HL-60 (cell line): ENCODE data around the gene SLC22A2.
"Not testable (repeated sequence)": the region's sequence is repeated elsewhere in the genome, so short reads cannot be mapped to it uniquely, and the experiment has no call there.

Source experiments
- DNase-seq, 2 experiments: peaks; one replicate each; pipeline ENCODE4 v3.0.0-alpha.2; 2010 to 2020; ENCODE audit warnings: low read depth in 1 of 2, low spot score in 1 of 2
- H3K27ac ChIP-seq: fragments of 250-450 bp; sonication (Bioruptor Pico); replicated peaks from 2 replicates; pipeline ENCODE4 v1.5.1; 2020; ENCODE audit warnings: mild to moderate bottlenecking, moderate library complexity
- H3K27me3 ChIP-seq: fragments of 250-450 bp; sonication (Bioruptor Pico); 2 replicates; pipeline ENCODE4 v1.5.1; 2021; ENCODE audit warnings: mild to moderate bottlenecking, moderate library complexity; ENCODE audit not compliant: insufficient read depth, poor library complexity, severe bottlenecking
- H3K4me3 ChIP-seq: replicated peaks from 2 replicates; pipeline ENCODE4 v1.5.1; 2011; ENCODE audit warnings: mild to moderate bottlenecking, control low read depth, low read length; ENCODE audit not compliant: insufficient read depth
- GABPA ChIP-seq: IDR thresholded peaks from 2 replicates; pipeline ENCODE4 v1.6.1; 2012; ENCODE audit warnings: low read depth
- POLR2AphosphoS5 ChIP-seq: IDR thresholded peaks from 2 replicates; pipeline ENCODE4 v1.6.1; 2012; ENCODE audit warnings: low read depth
- SPI1 ChIP-seq: IDR thresholded peaks from 2 replicates; pipeline ENCODE4 v1.6.1; 2012; ENCODE audit warnings: low read depth, mild to moderate bottlenecking, borderline replicate concordance
- long read RNA-seq: library from polyadenylated mRNA; unstranded; transcript quantifications from one replicate; pipeline ENCODE4 v2.0.0, GENCODE V29; 2020
- TF ChIP-seq, protein P1 (sequence below): IDR thresholded peaks from 2 replicates; pipeline ENCODE4 v1.6.1; 2012; ENCODE audit warnings: low read depth; ENCODE audit not compliant: insufficient replicate concordance
- TF ChIP-seq, protein P2 (sequence below): IDR thresholded peaks from one replicate; pipeline ENCODE4 v1.5.1; 2011; ENCODE audit warnings: low read length, control low read depth, inconsistent platforms; ENCODE audit not compliant: insufficient read depth

Gene SLC22A2
- long read RNA-seq, partial matches to known transcripts, result 0 of 1 reads
- long read RNA-seq, other reads (novel, unspliced or antisense), result 1 of 1 reads

GRCh38 chr6:160258346-160259142 lies at the start of gene SLC22A2:
SLC22A2 (minus strand) TSS chr6:160258821; CDS start chr6:160258757, 64 bp downstream.
- H3K27me3 ChIP-seq, result no peaks in the 10 kb centered on the region
- H3K4me3 ChIP-seq, result no peak within 1 kb of the TSS
- TF ChIP-seq SPI1 (no peak), GABPA (no peak), POLR2AphosphoS5 (no peak)
- TF ChIP-seq, protein P1, sequence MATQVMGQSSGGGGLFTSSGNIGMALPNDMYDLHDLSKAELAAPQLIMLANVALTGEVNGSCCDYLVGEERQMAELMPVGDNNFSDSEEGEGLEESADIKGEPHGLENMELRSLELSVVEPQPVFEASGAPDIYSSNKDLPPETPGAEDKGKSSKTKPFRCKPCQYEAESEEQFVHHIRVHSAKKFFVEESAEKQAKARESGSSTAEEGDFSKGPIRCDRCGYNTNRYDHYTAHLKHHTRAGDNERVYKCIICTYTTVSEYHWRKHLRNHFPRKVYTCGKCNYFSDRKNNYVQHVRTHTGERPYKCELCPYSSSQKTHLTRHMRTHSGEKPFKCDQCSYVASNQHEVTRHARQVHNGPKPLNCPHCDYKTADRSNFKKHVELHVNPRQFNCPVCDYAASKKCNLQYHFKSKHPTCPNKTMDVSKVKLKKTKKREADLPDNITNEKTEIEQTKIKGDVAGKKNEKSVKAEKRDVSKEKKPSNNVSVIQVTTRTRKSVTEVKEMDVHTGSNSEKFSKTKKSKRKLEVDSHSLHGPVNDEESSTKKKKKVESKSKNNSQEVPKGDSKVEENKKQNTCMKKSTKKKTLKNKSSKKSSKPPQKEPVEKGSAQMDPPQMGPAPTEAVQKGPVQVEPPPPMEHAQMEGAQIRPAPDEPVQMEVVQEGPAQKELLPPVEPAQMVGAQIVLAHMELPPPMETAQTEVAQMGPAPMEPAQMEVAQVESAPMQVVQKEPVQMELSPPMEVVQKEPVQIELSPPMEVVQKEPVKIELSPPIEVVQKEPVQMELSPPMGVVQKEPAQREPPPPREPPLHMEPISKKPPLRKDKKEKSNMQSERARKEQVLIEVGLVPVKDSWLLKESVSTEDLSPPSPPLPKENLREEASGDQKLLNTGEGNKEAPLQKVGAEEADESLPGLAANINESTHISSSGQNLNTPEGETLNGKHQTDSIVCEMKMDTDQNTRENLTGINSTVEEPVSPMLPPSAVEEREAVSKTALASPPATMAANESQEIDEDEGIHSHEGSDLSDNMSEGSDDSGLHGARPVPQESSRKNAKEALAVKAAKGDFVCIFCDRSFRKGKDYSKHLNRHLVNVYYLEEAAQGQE, result no peak
- TF ChIP-seq, protein P2, sequence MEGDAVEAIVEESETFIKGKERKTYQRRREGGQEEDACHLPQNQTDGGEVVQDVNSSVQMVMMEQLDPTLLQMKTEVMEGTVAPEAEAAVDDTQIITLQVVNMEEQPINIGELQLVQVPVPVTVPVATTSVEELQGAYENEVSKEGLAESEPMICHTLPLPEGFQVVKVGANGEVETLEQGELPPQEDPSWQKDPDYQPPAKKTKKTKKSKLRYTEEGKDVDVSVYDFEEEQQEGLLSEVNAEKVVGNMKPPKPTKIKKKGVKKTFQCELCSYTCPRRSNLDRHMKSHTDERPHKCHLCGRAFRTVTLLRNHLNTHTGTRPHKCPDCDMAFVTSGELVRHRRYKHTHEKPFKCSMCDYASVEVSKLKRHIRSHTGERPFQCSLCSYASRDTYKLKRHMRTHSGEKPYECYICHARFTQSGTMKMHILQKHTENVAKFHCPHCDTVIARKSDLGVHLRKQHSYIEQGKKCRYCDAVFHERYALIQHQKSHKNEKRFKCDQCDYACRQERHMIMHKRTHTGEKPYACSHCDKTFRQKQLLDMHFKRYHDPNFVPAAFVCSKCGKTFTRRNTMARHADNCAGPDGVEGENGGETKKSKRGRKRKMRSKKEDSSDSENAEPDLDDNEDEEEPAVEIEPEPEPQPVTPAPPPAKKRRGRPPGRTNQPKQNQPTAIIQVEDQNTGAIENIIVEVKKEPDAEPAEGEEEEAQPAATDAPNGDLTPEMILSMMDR, result no peak
- DNase-seq, result no peak
- no peak within 1 kb of the TSS for H3K27ac ChIP-seq

DNA sequence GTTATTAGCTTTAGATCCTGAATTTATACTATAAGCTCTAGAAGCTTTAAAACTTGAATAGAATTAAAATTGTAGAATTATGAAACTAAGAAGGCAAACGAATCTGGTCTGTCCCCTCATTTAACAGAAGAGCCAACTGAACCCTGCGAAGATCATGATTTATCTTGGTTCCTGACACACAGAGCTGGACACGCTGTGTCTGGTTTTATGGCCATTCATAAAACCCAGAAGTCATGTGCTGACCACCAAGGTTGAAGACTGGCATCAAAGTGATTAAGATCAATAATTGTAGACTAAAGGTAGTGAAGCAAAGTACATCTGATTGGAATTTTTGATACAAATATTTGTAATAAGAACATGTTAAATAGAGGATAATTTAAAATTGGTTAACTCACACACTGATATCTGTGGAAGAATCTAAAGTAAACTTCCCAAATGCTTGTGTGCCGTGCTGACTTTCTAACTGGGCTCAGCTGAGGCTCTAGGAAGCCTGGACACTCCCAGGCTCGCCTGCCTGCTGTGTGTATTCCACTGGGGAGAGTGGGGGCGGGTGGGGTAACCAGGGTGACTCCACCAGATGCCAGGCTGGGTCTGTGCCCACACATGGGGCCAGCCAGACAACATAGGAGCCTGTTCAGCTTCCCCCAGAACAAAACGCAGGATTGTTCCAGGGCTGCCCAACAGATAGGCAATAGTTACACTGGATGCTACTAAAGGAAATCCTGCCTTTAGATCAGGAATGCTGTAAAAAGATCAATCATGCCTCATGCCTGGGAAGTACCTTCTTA lies 47.5 kb upstream of the SLC22A2 start:
- TF ChIP-seq, protein P2, result no peak
- TF ChIP-seq SPI1 (no peak), POLR2AphosphoS5 (no peak), GABPA (no peak)
- TF ChIP-seq, protein P1, result no peak
- H3K27ac ChIP-seq, result no peak overlapping the region
- DNase-seq, result no peak
- H3K4me3 ChIP-seq, result no peak overlapping the region
- peaks cover 2% of the 10 kb centered on the region for H3K27me3 ChIP-seq

DNA sequence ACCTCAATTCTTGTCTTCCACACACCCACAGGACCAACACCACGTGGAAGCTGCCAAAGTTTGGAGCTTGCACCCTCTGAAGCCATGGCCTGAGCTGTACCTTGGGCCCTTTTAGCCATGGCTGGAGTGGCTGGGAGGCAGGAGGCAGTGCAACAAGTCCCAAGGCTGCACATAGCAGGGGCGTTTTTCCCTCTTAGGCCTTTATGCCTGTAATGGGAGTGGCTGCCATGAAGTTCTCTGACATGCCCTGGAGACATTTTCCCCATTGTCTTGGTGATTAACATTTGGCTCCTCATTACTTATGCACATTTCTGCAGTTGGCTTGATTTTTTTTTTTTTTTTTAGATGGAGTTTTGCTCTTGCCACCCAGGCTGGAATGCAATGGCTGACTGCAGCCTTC lies 45.2 kb upstream of the SLC22A2 start:
- Histone ChIP-seq H3K4me3 (no peak overlapping the region), H3K27ac (no peak overlapping the region), H3K27me3 (peaks cover 2% of the 10 kb centered on the region)
- DNase-seq, result no peak
- no peak for TF ChIP-seq SPI1
- TF ChIP-seq POLR2AphosphoS5, result no peak
- TF ChIP-seq GABPA, result no peak
- TF ChIP-seq, protein P2, result no peak
- TF ChIP-seq, protein P1, result no peak

GRCh38 chr6:160302431-160303082 lies 43.9 kb upstream of the SLC22A2 start:
- not testable (repeated sequence) for H3K27ac ChIP-seq, DNase-seq, H3K4me3 ChIP-seq, H3K27me3 ChIP-seq
